Kidney (tissue), 14 donors: ENCODE measurements around the gene FANCI. TPM values are rescaled to one million over a fixed set of nuclear protein-coding genes. Genes with fewer than 3 reads are reported as not detected.

Source experiments
- DNase-seq, 5 donors: peaks; one replicate each; pipeline ENCODE4 v3.0.0-alpha.2; 2013 to 2020
- FAIRE-seq: peaks from 2 replicates; lab custom pipeline; 2012; peaks lifted over from hg19 to GRCh38; lab: Jason Lieb, UNC
- H3K27ac ChIP-seq, 2 donors: one replicate each; pipeline ENCODE4 v1.7.0; 2013; ENCODE audit warnings: low read depth in 2 of 2, low read length in 2 of 2, inconsistent platforms in 1 of 2
- H3K27me3 ChIP-seq: one replicate; pipeline ENCODE4 v1.7.1; 2013; ENCODE audit warnings: low read length, inconsistent platforms; ENCODE audit not compliant: control insufficient read depth, insufficient read depth
- H3K36me3 ChIP-seq, 3 donors: one replicate each; pipeline versions ENCODE4 v1.7.0 to v1.7.1; 2013; ENCODE audit warnings: low read length in 3 of 3, control low read depth in 1 of 3, inconsistent platforms in 1 of 3; ENCODE audit not compliant: insufficient read depth in 3 of 3, control insufficient read depth in 2 of 3
- H3K4me1 ChIP-seq, 3 donors: one replicate each; pipeline versions ENCODE4 v1.7.0 to v1.7.1; 2013; ENCODE audit warnings: low read length in 3 of 3, inconsistent platforms in 1 of 3, low read depth in 1 of 3; ENCODE audit not compliant: control insufficient read depth in 2 of 3, insufficient read depth in 2 of 3
- H3K4me3 ChIP-seq, 3 donors: one replicate each; pipeline versions ENCODE4 v1.7.0 to v1.8.1; 2013; ENCODE audit warnings: low read length in 3 of 3, control low read depth in 1 of 3, inconsistent platforms in 1 of 3
- H3K9ac ChIP-seq, 3 donors: one replicate each; pipeline versions ENCODE4 v1.7.0 to v1.7.1; 2013; ENCODE audit warnings: low read length in 3 of 3, control low read depth in 1 of 3, inconsistent platforms in 1 of 3
- H3K9me3 ChIP-seq, 3 donors: one replicate each; pipeline versions ENCODE4 v1.7.0 to v1.7.1; 2013; ENCODE audit warnings: low read length in 3 of 3, control low read depth in 1 of 3, inconsistent platforms in 1 of 3; ENCODE audit not compliant: control insufficient read depth in 2 of 3, insufficient read depth in 1 of 3
- CTCF ChIP-seq: IDR thresholded peaks from 3 replicates; pipeline ENCODE4 v1.5.1; 2012; ENCODE audit warnings: mild to moderate bottlenecking, moderate library complexity, borderline replicate concordance; ENCODE audit not compliant: insufficient read depth; ENCODE audit errors: extremely low read depth
- intact Hi-C: fragments of 100-400 bp; cut with DNase I; formaldehyde crosslinking; loops from one replicate; pipeline ENCODE4 v1.11.1; 2022
- polyA plus RNA-seq: library from polyadenylated mRNA; stranded (reverse); fragments of 350-450 nt; fragmentation: Illumina TruSeq; extraction: RNeasy Lipid Tissue Mini Kit (QIAGEN cat#74804); gene quantifications from one replicate; pipeline ENCODE4 v1.2.3, GENCODE V29; 2014; ENCODE audit warnings: low read depth, low replicate concordance; ENCODE audit not compliant: insufficient read depth
- total RNA-seq: library from RNA; stranded (reverse); fragmentation: NEBNext Ultra II Directional; extraction: Animal tissue kit (Norgen Biotek cat#: 25700); gene quantifications from one replicate; pipeline ENCODE4 v1.2.1, GENCODE V29; 2021
- donor health status: control.
- donor health status: control.
- donor health status: control.
- donor health status: control.
- donor health status: control.
- donor health status: DM: yes; HTN: yes; CAD: no.
- donor health status: Normal renal cell carcinoma (clear cell type).

The FANCI gene
- total and polyA plus RNA-seq, 2 donors from 2014 or later: 2.4 to 6.6 TPM

GRCh38 chr15:89362203-89363101 is 118.7 kb downstream of the FANCI start:
- no peak overlapping the region for H3K27ac ChIP-seq
- DNase-seq (peak in 1 of 5 donors; percentile 66), FAIRE-seq (no peak)
- H3K27me3 ChIP-seq: peaks cover 75% of the 10 kb centered on the region
- no peak overlapping the region for H3K9ac ChIP-seq
- no peaks in the 10 kb centered on the region for H3K9me3 ChIP-seq
- H3K4me1 ChIP-seq: peaks cover 0 to 5% (median 0%) of the 10 kb centered on the region in 3 donors
- no peak for TF ChIP-seq CTCF
- no peaks in the 10 kb centered on the region for H3K36me3 ChIP-seq
- intact Hi-C loops: loop anchor here (10.0 kb wide), 1 partner anchor 62 kb away; no protein-coding TSS in a partner anchor
- H3K4me3 ChIP-seq: no peak overlapping the region

- no peak for FAIRE-seq
Measured at GRCh38 chr15:89363133-89363532, 119.4 kb downstream of the FANCI start.

GRCh38 chr15:89363770-89364169 is 120.0 kb downstream of the FANCI start:
- Histone ChIP-seq H3K4me1 (peaks cover 0 to 7% (median 0%) of the 10 kb centered on the region in 3 donors), H3K27ac (no peak overlapping the region), H3K4me3 (no peak overlapping the region), H3K9me3 (no peaks in the 10 kb centered on the region), H3K27me3 (peaks cover 67% of the 10 kb centered on the region), H3K9ac (no peak overlapping the region), H3K36me3 (no peaks in the 10 kb centered on the region)
- intact Hi-C loops: loop anchor here (10.0 kb wide), 1 partner anchor 61 kb away; no protein-coding TSS in a partner anchor
- TF ChIP-seq CTCF: no peak
- DNase-seq (peak in 1 of 5 donors; percentile 35), FAIRE-seq (no peak)

More at GRCh38 chr15:89363133-89363532, 119.4 kb downstream of the FANCI start:
- Histone ChIP-seq H3K36me3 (no peaks in the 10 kb centered on the region), H3K4me1 (peaks cover 0 to 7% (median 0%) of the 10 kb centered on the region in 3 donors), H3K27me3 (peaks cover 70% of the 10 kb centered on the region), H3K27ac (no peak overlapping the region), H3K4me3 (no peak overlapping the region), H3K9ac (no peak overlapping the region), H3K9me3 (no peaks in the 10 kb centered on the region)
- TF ChIP-seq CTCF: no peak
- intact Hi-C loops: loop anchor here (10.0 kb wide), 1 partner anchor 62 kb away; no protein-coding TSS in a partner anchor
- peak in 1 of 5 donors; percentile 26 for DNase-seq
